ENCODE results near the gene DNAJC11.

The DNAJC11 gene

DNA sequence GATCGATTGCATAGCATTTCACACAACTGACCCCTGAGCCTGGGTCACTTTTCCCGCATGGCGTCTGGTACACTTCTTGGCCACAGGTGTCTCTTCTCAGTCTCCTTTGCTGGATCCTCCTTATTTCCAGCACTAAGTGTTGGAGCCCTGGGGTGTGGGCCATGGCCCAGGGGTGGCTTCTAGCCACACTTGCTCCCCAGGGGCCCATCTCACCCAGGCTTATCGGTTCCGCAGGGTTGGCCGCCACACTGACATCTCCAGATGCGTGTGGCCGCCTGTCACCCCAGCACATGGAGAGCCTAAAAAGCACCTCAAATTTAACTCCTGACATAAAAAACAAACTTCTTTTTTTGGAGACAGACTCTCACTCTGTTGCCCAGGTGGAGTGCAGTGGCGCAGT lies 74.6 kb downstream of the DNAJC11 start:
- Histone ChIP-seq H3K27me3 (replicated peaks in 2 of 5; ENCODE audit: control insufficient read depth in 4 of 5, insufficient read depth in 5 of 5, low read length in 4 of 5) (no peaks in the 10 kb centered on the region), H3K27ac (ENCODE audit: insufficient read depth in 1 of 2, low read depth in 1 of 2, low read length in 2 of 2, poor library complexity in 1 of 2, severe bottlenecking in 2 of 2) (no peak overlapping the region), H3K4me1 (ENCODE audit: control extremely low read depth in 1 of 4, control insufficient read depth in 4 of 4, insufficient read depth in 4 of 4, low read length in 3 of 4) (peaks cover 0 to 14% (median 12%) of the 10 kb centered on the region in 4 experiments), H3K9me3 (ENCODE audit: control extremely low read depth in 1 of 5, control insufficient read depth in 4 of 5, insufficient read depth in 2 of 5, low read depth in 1 of 5, low read length in 4 of 5) (no peaks in the 10 kb centered on the region), H3K4me3 (ENCODE audit: control insufficient read depth in 1 of 7, extremely low read depth in 1 of 7, insufficient read depth in 4 of 7, low read depth in 2 of 7, low read length in 6 of 7) (no peak overlapping the region), H3K36me3 (ENCODE audit: control insufficient read depth in 4 of 4, insufficient read depth in 4 of 4, low read length in 3 of 4) (peaks cover 2 to 49% (median 31%) of the 10 kb centered on the region in 4 experiments)
- ChIA-PET POLR2A (no interaction called here), CTCF (interaction anchor here (0.8 to 1.3 kb wide), 3 partner anchors 11 to 25 kb away, joined by 3 to 4 read pairs (median 3); no protein-coding TSS in a partner anchor)
- WGBS (ENCODE audit: insufficient coverage), result over 99% methylated on average over 8 of the region's 9 CpGs
- DNase-seq, result no peak

DNA sequence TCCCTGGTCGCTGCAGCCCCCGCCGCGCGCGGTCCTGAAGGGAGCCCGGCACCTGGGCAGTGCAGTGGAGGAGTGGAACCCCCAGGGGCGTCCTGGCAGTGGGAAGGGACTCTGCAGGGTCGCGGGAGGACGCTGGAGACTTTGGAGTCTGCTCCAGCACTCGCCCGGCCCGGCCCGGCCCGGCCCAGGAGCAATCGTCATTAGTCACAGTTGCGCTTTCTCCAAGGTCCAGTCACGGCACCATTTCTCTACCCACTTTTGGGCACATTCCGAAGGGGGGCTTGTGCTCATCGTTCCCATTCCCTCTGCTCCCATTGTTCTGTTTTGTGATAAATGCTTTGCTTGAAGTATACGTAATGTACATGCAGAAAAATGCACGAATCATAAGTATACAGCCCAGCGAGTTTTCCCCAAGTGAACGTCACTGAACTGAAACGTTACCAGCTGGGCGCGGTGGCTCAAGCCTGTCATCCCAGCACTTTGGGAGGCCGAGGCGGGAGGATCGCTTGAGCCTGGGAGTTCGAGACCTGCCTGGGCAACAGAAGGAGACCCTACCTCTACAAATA lies 75.9 kb downstream of the DNAJC11 start:
- H3K27me3 ChIP-seq (replicated peaks in 2 of 5; ENCODE audit: control insufficient read depth in 4 of 5, insufficient read depth in 5 of 5, low read length in 4 of 5), result no peaks in the 10 kb centered on the region
- peaks cover 0 to 14% (median 12%) of the 10 kb centered on the region in 4 experiments for H3K4me1 ChIP-seq (ENCODE audit: control extremely low read depth in 1 of 4, control insufficient read depth in 4 of 4, insufficient read depth in 4 of 4, low read length in 3 of 4)
- H3K27ac ChIP-seq (ENCODE audit: insufficient read depth in 1 of 2, low read depth in 1 of 2, low read length in 2 of 2, poor library complexity in 1 of 2, severe bottlenecking in 2 of 2), result peak overlapping the region in 1 of 2 experiments; percentile 71
- peaks cover 2 to 58% (median 36%) of the 10 kb centered on the region in 4 experiments for H3K36me3 ChIP-seq (ENCODE audit: control insufficient read depth in 4 of 4, insufficient read depth in 4 of 4, low read length in 3 of 4)
- 3% methylated on average over 22 of the region's 32 CpGs for WGBS (ENCODE audit: insufficient coverage)
- H3K4me3 ChIP-seq (ENCODE audit: control insufficient read depth in 1 of 7, extremely low read depth in 1 of 7, insufficient read depth in 4 of 7, low read depth in 2 of 7, low read length in 6 of 7), result peak overlapping the region; percentile 42 to 90 (median 81)
- H3K9me3 ChIP-seq (ENCODE audit: control extremely low read depth in 1 of 5, control insufficient read depth in 4 of 5, insufficient read depth in 2 of 5, low read depth in 1 of 5, low read length in 4 of 5), result no peaks in the 10 kb centered on the region
- peak in 2 of 3 donors; percentile 49 to 60 for DNase-seq
- ChIA-PET CTCF (interaction anchor here (0.8 to 1.3 kb wide), 3 partner anchors 13 to 24 kb away, joined by 3 to 4 read pairs (median 3); no protein-coding TSS in a partner anchor), POLR2A (interaction anchor here (0.7 kb wide), 1 partner anchor 46 kb away, joined by 3 read pairs; the partner anchor contains the start of gene ZBTB48)

DNA sequence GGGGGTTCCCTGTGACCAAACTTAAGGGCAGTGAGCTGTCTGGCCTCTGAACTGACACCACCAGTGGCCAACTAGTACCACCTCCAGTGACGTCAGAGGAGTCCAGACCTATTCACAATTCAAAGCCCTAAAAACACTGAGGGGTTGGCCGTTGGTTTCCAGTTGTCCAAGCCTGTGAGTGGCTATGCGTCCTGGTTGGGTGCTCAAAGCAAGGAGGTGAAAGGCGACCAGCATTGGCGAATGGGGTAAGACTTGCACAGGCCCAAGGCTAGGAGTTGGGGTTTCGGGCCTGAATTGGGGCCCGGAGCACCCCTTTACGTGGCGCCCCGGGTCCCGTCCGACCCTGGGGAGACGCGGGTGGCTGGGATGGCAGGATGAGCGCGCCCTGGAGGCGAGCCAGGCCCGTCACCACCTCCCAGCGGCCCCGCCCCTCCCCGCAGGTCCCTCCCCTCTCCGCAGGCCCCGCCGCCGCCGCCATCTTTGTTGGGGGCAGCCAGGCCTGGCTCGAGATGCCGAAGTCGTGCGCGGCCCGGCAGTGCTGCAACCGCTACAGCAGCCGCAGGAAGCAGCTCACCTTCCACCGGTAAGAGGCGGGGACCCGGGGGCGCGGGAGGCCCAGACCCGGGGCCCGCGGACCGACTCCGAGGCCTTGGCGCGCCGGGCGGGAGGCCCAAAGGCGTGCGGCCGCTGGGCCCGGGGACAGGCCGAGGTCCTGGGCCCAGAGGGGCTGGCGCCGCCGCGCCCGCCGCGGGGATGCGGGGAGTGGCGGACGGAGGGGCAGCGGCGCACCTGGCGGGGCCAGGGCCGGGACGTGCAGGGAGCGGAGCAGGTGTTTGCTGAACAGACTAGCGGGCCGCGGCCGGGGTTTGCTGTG lies 76.7 kb downstream of the DNAJC11 start, which contains the start of gene THAP3:
Gene THAP3, plus strand, starts transcription at position 159 of the 874 bp plus-strand sequence. Its CDS starts 351 bp downstream, at position 510.
- Histone ChIP-seq H3K4me1 (ENCODE audit: control extremely low read depth in 1 of 4, control insufficient read depth in 4 of 4, insufficient read depth in 4 of 4, low read length in 3 of 4) (peaks cover 0 to 14% (median 12%) of the 10 kb centered on the region in 4 experiments), H3K4me3 (ENCODE audit: control insufficient read depth in 1 of 7, extremely low read depth in 1 of 7, insufficient read depth in 4 of 7, low read depth in 2 of 7, low read length in 6 of 7) (peak within 1 kb of the TSS; percentile 42 to 90 (median 81)), H3K27me3 (replicated peaks in 2 of 5; ENCODE audit: control insufficient read depth in 4 of 5, insufficient read depth in 5 of 5, low read length in 4 of 5) (no peaks in the 10 kb centered on the region), H3K27ac (ENCODE audit: insufficient read depth in 1 of 2, low read depth in 1 of 2, low read length in 2 of 2, poor library complexity in 1 of 2, severe bottlenecking in 2 of 2) (peak within 1 kb of the TSS in 1 of 2 experiments; percentile 71), H3K36me3 (ENCODE audit: control insufficient read depth in 4 of 4, insufficient read depth in 4 of 4, low read length in 3 of 4) (peaks cover 4 to 58% (median 37%) of the 10 kb centered on the region in 4 experiments), H3K9me3 (ENCODE audit: control extremely low read depth in 1 of 5, control insufficient read depth in 4 of 5, insufficient read depth in 2 of 5, low read depth in 1 of 5, low read length in 4 of 5) (no peaks in the 10 kb centered on the region)
- CTCF ChIA-PET, result interaction anchor here (0.8 to 1.5 kb wide), 4 partner anchors 9 to 71 kb away, joined by 3 to 5 read pairs (median 4); partner anchors contain the start of genes KLHL21 and NOL9
- DNase-seq, result peak; percentile 80 to 89 (median 85)
- POLR2A ChIA-PET, result interaction anchor here (0.7 kb wide), 1 partner anchor 45 kb away, joined by 3 read pairs; the partner anchor contains the start of gene ZBTB48
- WGBS (ENCODE audit: insufficient coverage), result 4% methylated on average over 62 of the region's 73 CpGs

DNA sequence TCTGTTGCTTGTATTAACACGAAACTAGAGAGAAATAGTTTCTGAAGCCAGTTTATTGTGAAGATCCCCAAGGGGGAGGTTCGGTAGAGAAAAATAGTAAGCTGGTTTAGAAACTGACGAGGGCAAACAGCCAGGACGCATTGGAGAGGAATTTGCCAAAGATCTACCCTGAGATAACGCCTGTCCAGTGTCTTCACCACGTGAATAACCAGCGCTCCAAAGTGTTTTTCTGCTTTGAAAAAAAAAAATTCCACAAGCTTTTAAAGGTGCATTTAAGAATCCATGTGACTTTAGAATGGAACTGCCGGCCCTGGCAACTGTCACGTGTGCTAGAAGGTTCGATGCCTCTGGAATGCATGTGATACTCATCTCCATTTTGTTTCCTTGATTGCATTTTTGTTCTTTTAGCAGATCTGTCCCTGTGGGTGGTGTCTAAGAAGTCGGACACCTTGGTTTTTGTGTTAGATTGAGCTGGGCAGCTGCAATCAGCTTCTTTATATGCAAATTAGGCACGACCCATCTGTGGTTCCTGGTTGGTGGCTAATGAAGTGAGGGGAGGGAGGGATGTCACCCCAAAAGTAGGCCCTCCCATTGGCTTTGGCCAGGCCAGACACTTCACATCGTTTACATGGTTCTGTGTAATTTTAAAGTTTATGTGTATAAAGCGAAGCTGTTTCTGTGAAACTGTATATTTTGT lies 78.2 kb downstream of the DNAJC11 start:
- no peak for DNase-seq
- H3K27ac ChIP-seq (ENCODE audit: insufficient read depth in 1 of 2, low read depth in 1 of 2, low read length in 2 of 2, poor library complexity in 1 of 2, severe bottlenecking in 2 of 2), result no peak overlapping the region
- CTCF ChIA-PET, result interaction anchor here (1.2 to 1.5 kb wide), 4 partner anchors 11 to 69 kb away, joined by 3 to 5 read pairs (median 4); partner anchors contain the start of genes KLHL21 and NOL9
- no peak overlapping the region for H3K4me3 ChIP-seq (ENCODE audit: control insufficient read depth in 1 of 7, extremely low read depth in 1 of 7, insufficient read depth in 4 of 7, low read depth in 2 of 7, low read length in 6 of 7)
- H3K9me3 ChIP-seq (ENCODE audit: control extremely low read depth in 1 of 5, control insufficient read depth in 4 of 5, insufficient read depth in 2 of 5, low read depth in 1 of 5, low read length in 4 of 5), result no peaks in the 10 kb centered on the region
- POLR2A ChIA-PET, result no interaction called here
- H3K27me3 ChIP-seq (replicated peaks in 2 of 5; ENCODE audit: control insufficient read depth in 4 of 5, insufficient read depth in 5 of 5, low read length in 4 of 5), result no peaks in the 10 kb centered on the region
- H3K4me1 ChIP-seq (ENCODE audit: control extremely low read depth in 1 of 4, control insufficient read depth in 4 of 4, insufficient read depth in 4 of 4, low read length in 3 of 4), result peaks cover 0 to 14% (median 12%) of the 10 kb centered on the region in 4 experiments
- H3K36me3 ChIP-seq (ENCODE audit: control insufficient read depth in 4 of 4, insufficient read depth in 4 of 4, low read length in 3 of 4), result peaks cover 2 to 54% (median 30%) of the 10 kb centered on the region in 4 experiments
- WGBS (ENCODE audit: insufficient coverage), result 94% methylated on average over 12 of the region's 14 CpGs

DNA sequence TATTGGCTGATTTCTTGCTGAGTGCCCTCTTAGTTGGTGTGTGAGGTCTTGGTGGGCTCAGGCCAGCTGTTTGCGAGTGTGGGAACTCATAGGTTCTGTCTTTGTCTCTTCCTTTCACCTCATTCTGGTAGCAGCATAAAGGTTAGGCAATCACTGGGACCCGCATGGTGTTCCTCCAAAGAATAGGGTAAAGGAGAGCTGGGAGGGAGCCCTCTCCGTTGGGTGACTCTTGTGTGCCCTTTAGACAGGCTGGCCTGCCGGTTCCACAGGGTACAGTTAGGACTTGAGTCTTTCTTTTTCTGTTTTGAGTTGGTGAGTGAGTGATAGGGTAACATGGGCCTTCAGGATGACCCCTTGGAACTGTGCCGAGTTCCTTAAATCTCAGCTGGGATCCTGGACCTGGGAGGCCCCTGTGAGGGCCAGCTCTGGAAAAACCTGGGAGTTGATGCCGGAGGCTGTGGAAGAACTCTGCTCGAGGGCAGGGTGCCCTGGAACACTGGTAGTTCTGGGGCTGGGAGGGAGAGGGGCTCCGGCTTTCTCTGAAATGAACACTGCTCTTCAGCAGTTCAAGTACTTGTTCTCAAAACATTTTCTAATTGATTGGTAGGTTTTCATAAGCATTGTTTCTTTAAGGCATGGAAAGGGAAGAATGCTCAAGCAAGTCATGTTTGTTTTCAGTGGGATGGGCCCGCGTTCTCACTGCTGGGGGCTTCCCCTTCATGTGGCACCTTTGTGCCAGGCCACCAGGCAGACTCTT lies 79.0 kb downstream of the DNAJC11 start:
- H3K36me3 ChIP-seq (ENCODE audit: control insufficient read depth in 4 of 4, insufficient read depth in 4 of 4, low read length in 3 of 4), result peaks cover 2 to 49% (median 24%) of the 10 kb centered on the region in 4 experiments
- H3K4me1 ChIP-seq (ENCODE audit: control extremely low read depth in 1 of 4, control insufficient read depth in 4 of 4, insufficient read depth in 4 of 4, low read length in 3 of 4), result peaks cover 0 to 14% (median 12%) of the 10 kb centered on the region in 4 experiments
- H3K4me3 ChIP-seq (ENCODE audit: control insufficient read depth in 1 of 7, extremely low read depth in 1 of 7, insufficient read depth in 4 of 7, low read depth in 2 of 7, low read length in 6 of 7), result no peak overlapping the region
- DNase-seq, result no peak
- ChIA-PET CTCF (interaction anchor here (1.0 to 1.8 kb wide), 4 partner anchors 11 to 24 kb away, joined by 3 to 4 read pairs (median 3); no protein-coding TSS in a partner anchor), POLR2A (no interaction called here)
- no peaks in the 10 kb centered on the region for H3K27me3 ChIP-seq (replicated peaks in 2 of 5; ENCODE audit: control insufficient read depth in 4 of 5, insufficient read depth in 5 of 5, low read length in 4 of 5)
- no peak overlapping the region for H3K27ac ChIP-seq (ENCODE audit: insufficient read depth in 1 of 2, low read depth in 1 of 2, low read length in 2 of 2, poor library complexity in 1 of 2, severe bottlenecking in 2 of 2)
- no peaks in the 10 kb centered on the region for H3K9me3 ChIP-seq (ENCODE audit: control extremely low read depth in 1 of 5, control insufficient read depth in 4 of 5, insufficient read depth in 2 of 5, low read depth in 1 of 5, low read length in 4 of 5)
- 96% methylated on average over 7 of the region's 10 CpGs for WGBS (ENCODE audit: insufficient coverage)
